Fibroblast of skin of left quadriceps (primary cell): Measurements from ENCODE around the gene RAG2.

Source experiments
- DNase-seq, 2 experiments: peaks; one replicate each; pipeline ENCODE4 v3.0.0-alpha.2; 2013; ENCODE audit warnings: low read depth in 2 of 2

The RAG2 gene

DNA sequence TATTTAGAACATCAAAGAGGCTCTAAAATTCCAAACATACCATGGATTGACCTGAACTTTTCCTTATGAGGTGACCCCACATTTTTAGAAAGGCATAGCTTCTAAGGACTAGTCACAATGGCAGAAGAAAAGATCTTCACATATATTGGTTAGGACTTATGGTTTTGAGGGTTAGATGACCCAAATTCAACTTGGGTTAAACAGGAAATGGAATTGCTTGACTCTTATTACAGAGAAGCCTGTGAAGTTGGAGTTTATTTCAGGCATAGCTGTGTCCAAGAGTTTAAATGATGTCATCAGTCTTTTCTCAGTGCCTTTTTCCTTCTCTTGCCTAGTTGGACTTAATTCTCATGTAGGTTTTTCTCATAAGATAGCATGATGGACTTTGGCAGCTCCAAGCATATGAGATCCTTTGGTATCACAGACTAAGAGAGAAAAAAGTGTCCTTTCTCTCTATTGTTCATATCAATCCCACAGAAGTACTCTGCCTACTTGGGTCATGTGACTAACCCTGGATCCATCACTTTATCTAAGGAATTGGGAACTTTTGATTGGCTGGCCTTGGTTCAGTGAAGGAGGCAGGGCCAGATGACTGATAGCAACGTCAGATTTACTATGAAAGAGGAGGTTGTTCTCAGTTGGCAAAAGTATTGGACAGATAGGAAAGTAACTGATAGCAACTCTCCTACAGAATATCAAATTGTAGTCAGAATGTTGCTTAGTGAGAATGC is 47.5 kb downstream of the RAG2 start:
- DNase-seq, result no peak
